ENCODE measurements around the gene DLGAP1. TPM values are rescaled to one million over a fixed set of nuclear protein-coding genes. Genes with fewer than 3 reads are reported as not detected.

The DLGAP1 gene
- total and polyA plus RNA-seq, 2 donors: 0.24 to 0.41 TPM

- WGBS: 69% methylated on average over 3 of the region's 3 CpGs
These were observed 894.4 kb downstream of the DLGAP1 start for GRCh38 chr18:3560755-3561154.

GRCh38 chr18:3554811-3555427, 900.2 kb downstream of the DLGAP1 start:
- H3K36me3 ChIP-seq (ENCODE audit: control insufficient read depth in 2 of 2, insufficient read depth in 2 of 2, low read length in 1 of 2): no peaks in the 10 kb centered on the region
- no peak for DNase-seq (ENCODE audit: low read depth in 6 of 9, low spot score in 9 of 9)
- no peaks in the 10 kb centered on the region for H3K4me1 ChIP-seq (ENCODE audit: control insufficient read depth in 2 of 2, insufficient read depth in 2 of 2, low read length in 2 of 2)
- 95% methylated on average over 2 of the region's 2 CpGs for WGBS
- no peak overlapping the region for H3K27ac ChIP-seq (ENCODE audit: low read depth in 1 of 2, low read length in 1 of 2)
- H3K4me3 ChIP-seq (ENCODE audit: low read length in 2 of 2): no peak overlapping the region
- H3K27me3 ChIP-seq (ENCODE audit: control insufficient read depth in 2 of 2, insufficient read depth in 1 of 2, low read length in 1 of 2): no peaks in the 10 kb centered on the region
- H3K9me3 ChIP-seq (ENCODE audit: control insufficient read depth in 2 of 2, insufficient read depth in 1 of 2, low read length in 1 of 2): no peaks in the 10 kb centered on the region

More at GRCh38 chr18:3560755-3561154, 894.4 kb downstream of the DLGAP1 start:
- Histone ChIP-seq H3K4me3 (ENCODE audit: low read length in 2 of 2) (no peak overlapping the region), H3K4me1 (ENCODE audit: control insufficient read depth in 2 of 2, insufficient read depth in 2 of 2, low read length in 2 of 2) (no peaks in the 10 kb centered on the region), H3K9me3 (ENCODE audit: control insufficient read depth in 2 of 2, insufficient read depth in 1 of 2, low read length in 1 of 2) (no peaks in the 10 kb centered on the region), H3K27me3 (ENCODE audit: control insufficient read depth in 2 of 2, insufficient read depth in 1 of 2, low read length in 1 of 2) (no peaks in the 10 kb centered on the region), H3K27ac (ENCODE audit: low read depth in 1 of 2, low read length in 1 of 2) (no peak overlapping the region), H3K36me3 (ENCODE audit: control insufficient read depth in 2 of 2, insufficient read depth in 2 of 2, low read length in 1 of 2) (no peaks in the 10 kb centered on the region)
- DNase-seq (ENCODE audit: low read depth in 6 of 9, low spot score in 9 of 9): no peak

GRCh38 chr18:3554091-3554601, 901.0 kb downstream of the DLGAP1 start:
- no peaks in the 10 kb centered on the region for H3K9me3 ChIP-seq (ENCODE audit: control insufficient read depth in 2 of 2, insufficient read depth in 1 of 2, low read length in 1 of 2)
- no peak overlapping the region for H3K4me3 ChIP-seq (ENCODE audit: low read length in 2 of 2)
- WGBS: 94% methylated on average over 9 of the region's 9 CpGs
- no peaks in the 10 kb centered on the region for H3K36me3 ChIP-seq (ENCODE audit: control insufficient read depth in 2 of 2, insufficient read depth in 2 of 2, low read length in 1 of 2)
- H3K4me1 ChIP-seq (ENCODE audit: control insufficient read depth in 2 of 2, insufficient read depth in 2 of 2, low read length in 2 of 2): no peaks in the 10 kb centered on the region
- H3K27ac ChIP-seq (ENCODE audit: low read depth in 1 of 2, low read length in 1 of 2): no peak overlapping the region
- H3K27me3 ChIP-seq (ENCODE audit: control insufficient read depth in 2 of 2, insufficient read depth in 1 of 2, low read length in 1 of 2): no peaks in the 10 kb centered on the region
- DNase-seq (ENCODE audit: low read depth in 6 of 9, low spot score in 9 of 9): no peak

GRCh38 chr18:3552305-3552704, 902.8 kb downstream of the DLGAP1 start:
- Histone ChIP-seq H3K4me3 (ENCODE audit: low read length in 2 of 2) (no peak overlapping the region), H3K27ac (ENCODE audit: low read depth in 1 of 2, low read length in 1 of 2) (no peak overlapping the region), H3K36me3 (ENCODE audit: control insufficient read depth in 2 of 2, insufficient read depth in 2 of 2, low read length in 1 of 2) (no peaks in the 10 kb centered on the region), H3K4me1 (ENCODE audit: control insufficient read depth in 2 of 2, insufficient read depth in 2 of 2, low read length in 2 of 2) (no peaks in the 10 kb centered on the region), H3K27me3 (ENCODE audit: control insufficient read depth in 2 of 2, insufficient read depth in 1 of 2, low read length in 1 of 2) (no peaks in the 10 kb centered on the region), H3K9me3 (ENCODE audit: control insufficient read depth in 2 of 2, insufficient read depth in 1 of 2, low read length in 1 of 2) (no peaks in the 10 kb centered on the region)
- DNase-seq (ENCODE audit: low read depth in 6 of 9, low spot score in 9 of 9): no peak
- WGBS: 96% methylated on average over 3 of the region's 3 CpGs

GRCh38 chr18:3547891-3548615, 907.1 kb downstream of the DLGAP1 start:
- Histone ChIP-seq H3K4me1 (ENCODE audit: control insufficient read depth in 2 of 2, insufficient read depth in 2 of 2, low read length in 2 of 2) (no peaks in the 10 kb centered on the region), H3K4me3 (ENCODE audit: low read length in 2 of 2) (no peak overlapping the region), H3K27me3 (ENCODE audit: control insufficient read depth in 2 of 2, insufficient read depth in 1 of 2, low read length in 1 of 2) (no peaks in the 10 kb centered on the region), H3K27ac (ENCODE audit: low read depth in 1 of 2, low read length in 1 of 2) (no peak overlapping the region), H3K36me3 (ENCODE audit: control insufficient read depth in 2 of 2, insufficient read depth in 2 of 2, low read length in 1 of 2) (no peaks in the 10 kb centered on the region), H3K9me3 (ENCODE audit: control insufficient read depth in 2 of 2, insufficient read depth in 1 of 2, low read length in 1 of 2) (no peaks in the 10 kb centered on the region)
- DNase-seq (ENCODE audit: low read depth in 6 of 9, low spot score in 9 of 9): no peak
- 84% methylated on average over 4 of the region's 4 CpGs for WGBS

GRCh38 chr18:3546106-3546505, 909.0 kb downstream of the DLGAP1 start:
- H3K4me3 ChIP-seq (ENCODE audit: low read length in 2 of 2): no peak overlapping the region
- DNase-seq (ENCODE audit: low read depth in 6 of 9, low spot score in 9 of 9): no peak
- no peaks in the 10 kb centered on the region for H3K36me3 ChIP-seq (ENCODE audit: control insufficient read depth in 2 of 2, insufficient read depth in 2 of 2, low read length in 1 of 2)
- H3K27me3 ChIP-seq (ENCODE audit: control insufficient read depth in 2 of 2, insufficient read depth in 1 of 2, low read length in 1 of 2): no peaks in the 10 kb centered on the region
- no peaks in the 10 kb centered on the region for H3K4me1 ChIP-seq (ENCODE audit: control insufficient read depth in 2 of 2, insufficient read depth in 2 of 2, low read length in 2 of 2)
- 96% methylated on average over 5 of the region's 5 CpGs for WGBS
- H3K27ac ChIP-seq (ENCODE audit: low read depth in 1 of 2, low read length in 1 of 2): no peak overlapping the region
- H3K9me3 ChIP-seq (ENCODE audit: control insufficient read depth in 2 of 2, insufficient read depth in 1 of 2, low read length in 1 of 2): no peaks in the 10 kb centered on the region

- no peak overlapping the region for H3K4me3 ChIP-seq (ENCODE audit: low read length in 2 of 2)
- no peaks in the 10 kb centered on the region for H3K27me3 ChIP-seq (ENCODE audit: control insufficient read depth in 2 of 2, insufficient read depth in 1 of 2, low read length in 1 of 2)
- DNase-seq (ENCODE audit: low read depth in 6 of 9, low spot score in 9 of 9): no peak
- H3K4me1 ChIP-seq (ENCODE audit: control insufficient read depth in 2 of 2, insufficient read depth in 2 of 2, low read length in 2 of 2): peaks cover 0 to 2% of the 10 kb centered on the region in 2 donors
- H3K27ac ChIP-seq (ENCODE audit: low read depth in 1 of 2, low read length in 1 of 2): no peak overlapping the region
- 97% methylated on average over 2 of the region's 2 CpGs for WGBS
- no peaks in the 10 kb centered on the region for H3K36me3 ChIP-seq (ENCODE audit: control insufficient read depth in 2 of 2, insufficient read depth in 2 of 2, low read length in 1 of 2)
- no peaks in the 10 kb centered on the region for H3K9me3 ChIP-seq (ENCODE audit: control insufficient read depth in 2 of 2, insufficient read depth in 1 of 2, low read length in 1 of 2)
These were observed 910.6 kb downstream of the DLGAP1 start for GRCh38 chr18:3544537-3544936.

- Histone ChIP-seq H3K27me3 (ENCODE audit: control insufficient read depth in 2 of 2, insufficient read depth in 1 of 2, low read length in 1 of 2) (no peaks in the 10 kb centered on the region), H3K9me3 (ENCODE audit: control insufficient read depth in 2 of 2, insufficient read depth in 1 of 2, low read length in 1 of 2) (no peaks in the 10 kb centered on the region), H3K36me3 (ENCODE audit: control insufficient read depth in 2 of 2, insufficient read depth in 2 of 2, low read length in 1 of 2) (no peaks in the 10 kb centered on the region), H3K4me3 (ENCODE audit: low read length in 2 of 2) (no peak overlapping the region), H3K4me1 (ENCODE audit: control insufficient read depth in 2 of 2, insufficient read depth in 2 of 2, low read length in 2 of 2) (peaks cover 0 to 2% of the 10 kb centered on the region in 2 donors), H3K27ac (ENCODE audit: low read depth in 1 of 2, low read length in 1 of 2) (no peak overlapping the region)
- DNase-seq (ENCODE audit: low read depth in 6 of 9, low spot score in 9 of 9): no peak
- 91% methylated on average over 5 of the region's 5 CpGs for WGBS
These were observed 913.3 kb downstream of the DLGAP1 start for GRCh38 chr18:3541549-3542386.

Data from thymus (tissue), 11 donors.